Bronchial epithelial cell (primary cell): ENCODE results near the gene SRPX. TPM values are rescaled to one million over a fixed set of nuclear protein-coding genes. Genes with fewer than 3 reads are reported as not detected.

Experiments
- DNase-seq: peaks from one replicate; pipeline ENCODE4 v3.0.0-alpha.2; 2010; ENCODE audit warnings: low read depth
- FAIRE-seq: peaks from 2 replicates; lab custom pipeline; 2011; peaks lifted over from hg19 to GRCh38; lab: Jason Lieb, UNC
- H3K27me3 ChIP-seq: 2 replicates; pipeline ENCODE4 v1.5.1; 2011; ENCODE audit warnings: low read length; ENCODE audit not compliant: control insufficient read depth, insufficient read depth
- H3K36me3 ChIP-seq: 2 replicates; pipeline ENCODE4 v1.5.1; 2011; ENCODE audit warnings: low read length; ENCODE audit not compliant: control insufficient read depth, insufficient read depth
- H3K4me3 ChIP-seq: 2 replicates; pipeline ENCODE4 v1.5.1; 2011; ENCODE audit warnings: mild to moderate bottlenecking, low read depth, low read length, control low read depth
- CTCF ChIP-seq: IDR thresholded peaks from 2 replicates; pipeline ENCODE4 v1.5.1; 2011; ENCODE audit warnings: mild to moderate bottlenecking, moderate library complexity, low read length, control low read depth, inconsistent platforms; ENCODE audit not compliant: insufficient read depth, severe bottlenecking
- total RNA-seq: library from RNA; depleted of rRNA; stranded (reverse); fragments of >200 nt; gene quantifications from 2 replicates; pipeline ENCODE4 v1.2.1, GENCODE V29; 2014

The SRPX gene
- total RNA-seq, 1 donor from 2014 or later = 2.4 TPM

GRCh38 chrX:38232079-38232686 lies 11.5 kb upstream of the SRPX start:
- no peak for TF ChIP-seq CTCF
- Histone ChIP-seq H3K36me3 (no peaks in the 10 kb centered on the region), H3K4me3 (no peak overlapping the region), H3K27me3 (no peaks in the 10 kb centered on the region)
- DNase-seq = peak; percentile 63
- no peak for FAIRE-seq

- H3K36me3 ChIP-seq = no peaks in the 10 kb centered on the region
- no peak for TF ChIP-seq CTCF
- no peak overlapping the region for H3K4me3 ChIP-seq
- DNase-seq (peak; percentile 32), FAIRE-seq (no peak)
- H3K27me3 ChIP-seq = no peaks in the 10 kb centered on the region
These were observed 4.4 kb upstream of the SRPX start for GRCh38 chrX:38225093-38225492.

GRCh38 chrX:38224160-38224559 lies 3.5 kb upstream of the SRPX start:
- Histone ChIP-seq H3K36me3 (no peaks in the 10 kb centered on the region), H3K27me3 (no peaks in the 10 kb centered on the region), H3K4me3 (no peak overlapping the region)
- no peak for TF ChIP-seq CTCF
- DNase-seq = no peak
- FAIRE-seq = no peak

- no peaks in the 10 kb centered on the region for H3K27me3 ChIP-seq
- DNase-seq (no peak), FAIRE-seq (no peak)
- H3K4me3 ChIP-seq = no peak overlapping the region
- TF ChIP-seq CTCF = no peak
- no peaks in the 10 kb centered on the region for H3K36me3 ChIP-seq
These were observed 789 bp upstream of the SRPX start for GRCh38 chrX:38221391-38221929.

GRCh38 chrX:38220024-38220414 lies 652 bp downstream of the SRPX start:
- FAIRE-seq (no peak), DNase-seq (peak; percentile 17)
- TF ChIP-seq CTCF = peak; percentile 35

GRCh38 chrX:38216642-38217041 lies 4.0 kb downstream of the SRPX start:
- FAIRE-seq (no peak), DNase-seq (no peak)
- no peaks in the 10 kb centered on the region for H3K27me3 ChIP-seq
- H3K4me3 ChIP-seq = no peak overlapping the region
- no peak for TF ChIP-seq CTCF
- no peaks in the 10 kb centered on the region for H3K36me3 ChIP-seq

More at GRCh38 chrX:38220024-38220414, 652 bp downstream of the SRPX start:
- no peaks in the 10 kb centered on the region for H3K27me3 ChIP-seq
- H3K36me3 ChIP-seq = no peaks in the 10 kb centered on the region
- peak overlapping the region; percentile 47 for H3K4me3 ChIP-seq
